ENCODE data around the gene DNMBP.
"Not testable (repeated sequence)": the region's sequence is repeated elsewhere in the genome, so short reads cannot be mapped to it uniquely, and the experiment has no call there.

The DNMBP gene

GRCh38 chr10:99943908-99944307, 65.8 kb downstream of the DNMBP start:
- no peak for DNase-seq

GRCh38 chr10:99941942-99942820, 67.6 kb downstream of the DNMBP start:
- no peak for DNase-seq

DNA sequence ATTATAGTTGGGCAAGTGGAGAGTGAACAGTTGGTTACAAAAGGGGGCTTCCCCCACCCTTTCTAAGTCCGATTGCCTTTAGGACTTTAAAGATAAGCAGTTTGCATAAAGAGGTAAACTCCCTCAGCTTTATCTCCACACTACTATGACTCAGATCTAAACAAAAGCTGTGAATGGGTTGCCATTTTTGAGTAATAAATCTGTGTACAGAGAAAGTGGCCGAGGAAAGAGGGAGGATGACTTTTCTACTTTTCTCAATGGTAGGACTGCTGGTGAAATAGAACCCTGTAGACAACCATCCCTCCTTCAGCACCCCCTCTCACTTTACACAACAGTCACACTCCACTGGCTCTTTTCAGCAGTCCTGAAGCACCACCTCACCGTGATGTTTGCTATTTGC, 71.2 kb downstream of the DNMBP start:
- no peak for DNase-seq

- no peak for DNase-seq
These were observed 72.1 kb downstream of the DNMBP start for GRCh38 chr10:99937630-99938029.

- DNase-seq, result not testable (repeated sequence)
These were observed 77.4 kb downstream of the DNMBP start for GRCh38 chr10:99932203-99932957.

GRCh38 chr10:99930731-99931550, 78.8 kb downstream of the DNMBP start:
- no peak for DNase-seq

GRCh38 chr10:99929360-99929759, 80.4 kb downstream of the DNMBP start:
- no peak for DNase-seq

- no peak for DNase-seq
These were observed 81.9 kb downstream of the DNMBP start for GRCh38 chr10:99927721-99928280.

DNA sequence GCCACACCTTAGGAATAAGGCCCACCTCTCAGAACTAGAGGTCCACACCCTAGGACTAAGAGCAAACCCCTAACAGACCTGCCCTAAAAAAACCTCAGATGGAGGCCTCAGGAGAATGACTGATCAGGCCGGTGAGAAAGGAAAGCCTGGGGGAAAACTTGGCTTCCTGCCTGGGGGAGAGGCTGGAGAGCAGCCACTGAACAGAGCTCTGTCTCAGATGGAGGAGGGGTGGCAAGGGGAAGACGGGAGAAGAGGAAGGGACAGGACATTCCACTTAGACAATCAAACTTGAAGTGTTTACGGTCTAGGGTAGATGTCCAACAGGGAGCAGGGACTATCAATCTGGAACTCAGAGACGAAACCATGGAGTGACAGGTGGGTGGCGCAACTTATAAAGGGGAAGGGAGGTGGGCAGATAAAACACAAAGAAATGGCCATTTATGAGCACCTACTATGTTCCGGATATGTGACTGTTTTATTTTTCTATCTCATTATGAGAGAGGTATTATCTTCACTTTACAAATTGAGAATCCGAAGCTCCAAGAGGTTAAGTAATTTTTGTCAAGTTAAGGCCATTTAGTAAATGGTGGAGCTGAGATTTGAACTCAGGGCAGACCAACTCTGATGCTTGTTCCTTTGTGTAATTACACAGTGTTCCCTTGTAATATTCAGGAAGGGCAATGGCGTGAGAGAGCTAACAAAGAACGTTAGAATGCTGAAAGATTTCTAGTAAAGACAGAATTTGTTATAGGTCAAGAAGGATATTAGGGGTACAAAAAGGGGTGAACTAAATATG, 82.6 kb downstream of the DNMBP start:
- no peak for DNase-seq

DNA sequence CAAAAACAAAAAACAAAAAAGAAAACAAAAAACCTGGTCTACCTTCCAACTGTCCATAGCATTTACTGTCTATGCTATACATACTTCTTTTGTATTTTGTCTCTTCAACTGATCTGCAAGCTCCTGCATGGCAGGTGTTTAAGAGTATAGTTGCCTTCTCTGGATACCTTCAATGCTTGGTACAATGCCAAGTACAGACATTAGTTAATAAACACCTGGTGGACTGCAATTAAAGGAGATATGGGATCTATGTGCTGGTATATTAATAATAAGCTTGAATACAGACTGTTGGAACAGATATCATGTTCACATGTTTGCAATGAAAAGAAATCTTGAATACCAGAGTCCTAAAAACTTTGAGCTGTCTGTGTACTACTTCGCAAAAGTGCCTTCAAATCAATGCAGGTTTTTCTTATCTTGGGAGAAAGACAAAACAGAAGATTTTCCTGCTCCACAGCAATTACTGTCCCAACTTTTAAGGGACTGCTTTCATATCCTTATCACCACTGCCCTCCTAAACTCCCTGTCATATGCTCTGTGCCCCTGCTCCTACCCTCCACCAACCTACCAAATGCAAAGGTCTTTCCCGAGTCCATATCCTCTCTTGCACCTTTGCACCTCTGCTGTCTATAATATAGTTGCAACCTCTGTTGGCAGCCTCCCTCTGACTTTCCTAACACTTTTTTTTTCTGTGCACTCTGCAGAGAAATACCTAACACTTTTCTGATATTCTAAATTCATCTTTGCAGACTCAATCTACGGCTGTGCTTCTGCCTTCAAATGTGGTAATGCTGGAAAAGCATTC, 85.1 kb downstream of the DNMBP start:
- no peak for DNase-seq

DNA sequence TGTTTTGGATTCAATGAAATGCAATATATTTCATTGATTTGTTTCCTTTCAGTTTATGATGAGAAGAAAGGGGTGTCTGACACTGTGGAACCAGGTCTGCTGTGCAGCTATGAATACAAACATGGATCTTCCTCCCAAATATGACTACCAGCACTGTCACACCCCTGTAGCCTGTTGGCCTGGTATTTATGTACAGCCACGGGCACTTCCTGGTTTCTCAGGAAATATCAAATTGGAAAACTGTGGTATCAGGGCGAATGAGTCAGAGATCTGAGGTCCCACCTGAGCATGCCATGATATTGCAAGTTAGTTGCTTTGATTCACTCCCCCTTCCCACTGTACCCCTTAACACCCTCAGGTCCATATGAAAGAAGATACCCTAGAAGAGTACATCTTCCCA, 87.8 kb downstream of the DNMBP start:
- no peak for DNase-seq

DNA sequence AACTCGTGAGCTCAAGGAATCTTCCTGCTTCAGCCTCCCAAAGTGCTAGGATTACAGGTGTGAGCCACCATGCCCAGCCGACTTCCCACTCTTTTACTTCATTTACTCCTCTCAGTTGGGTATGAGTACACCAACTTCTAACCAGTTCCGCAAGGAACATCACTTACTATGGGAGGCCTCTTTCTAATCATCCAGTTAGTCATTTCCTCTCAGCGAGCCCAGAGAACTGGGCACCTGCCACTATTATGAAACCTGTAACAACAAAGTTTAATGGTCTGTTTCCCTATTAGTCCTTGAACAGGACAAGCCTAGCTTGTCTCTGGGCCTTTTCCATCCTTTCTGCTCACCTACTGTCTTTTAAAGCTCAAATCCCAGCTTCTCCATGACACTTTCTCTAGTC, 88.8 kb downstream of the DNMBP start:
- DNase-seq, result no peak

- DNase-seq, result no peak
These were observed 89.3 kb downstream of the DNMBP start for GRCh38 chr10:99920486-99920885.

DNA sequence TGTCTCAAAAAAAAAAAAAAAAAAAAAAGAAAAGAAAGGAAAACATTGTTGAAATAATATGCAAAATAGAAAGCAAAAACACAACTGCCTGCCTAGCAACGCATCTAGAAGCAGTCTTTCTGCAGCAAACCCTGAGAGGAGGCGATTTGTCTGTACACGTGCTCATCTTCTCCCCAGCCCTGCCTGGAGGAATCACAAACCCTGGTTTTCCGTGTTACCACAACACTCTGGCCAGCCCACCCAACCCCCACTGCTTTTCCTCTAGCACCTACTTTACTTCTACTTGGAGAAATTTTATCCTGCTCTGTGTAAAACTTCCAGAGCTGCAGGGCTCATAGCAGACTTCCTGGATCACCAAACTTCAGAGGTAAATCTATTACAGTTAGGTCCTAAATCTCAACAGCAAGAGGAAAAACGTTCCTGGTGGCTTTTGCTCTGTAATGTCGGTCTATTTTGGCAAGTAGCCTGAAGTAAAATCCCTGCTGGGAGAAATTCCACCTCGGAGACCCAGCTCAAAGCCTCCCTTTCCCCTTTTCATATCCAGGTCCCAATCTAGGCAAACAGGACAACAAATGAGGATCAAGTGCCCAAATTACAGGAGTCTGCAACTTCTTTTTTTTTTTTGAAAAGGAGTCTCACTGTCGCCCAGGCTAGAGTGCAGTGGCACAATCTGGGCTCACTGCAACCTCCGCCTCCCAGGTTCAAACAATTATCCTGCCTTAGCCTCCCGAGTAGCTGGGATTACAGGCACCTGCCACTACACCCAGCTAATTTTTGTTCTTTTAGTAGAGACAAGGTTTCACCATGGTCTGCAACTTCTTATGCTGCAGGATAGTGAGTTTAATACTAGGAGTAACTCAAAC, 91.6 kb downstream of the DNMBP start:
- DNase-seq, result no peak

DNA sequence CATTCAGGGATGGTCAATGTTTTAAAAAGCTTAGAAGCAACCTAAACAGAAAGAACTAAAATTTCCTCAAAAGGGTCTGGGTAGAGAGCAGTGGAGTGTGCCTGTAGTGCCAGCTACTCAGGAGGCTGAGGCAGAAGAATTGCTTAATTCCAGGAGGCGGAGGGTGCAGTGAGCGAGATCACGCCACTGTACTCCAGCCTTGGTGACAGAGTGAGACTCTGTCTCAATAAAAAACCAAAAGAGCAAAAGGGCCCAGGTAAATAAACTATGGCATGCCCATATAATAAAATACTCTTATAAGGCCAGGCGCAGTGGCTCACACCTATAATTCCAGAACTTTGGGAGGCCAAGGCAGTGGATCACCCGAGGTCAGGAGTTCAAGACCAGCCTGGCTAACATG, 93.0 kb downstream of the DNMBP start:
- DNase-seq, result no peak

GRCh38 chr10:99915414-99915813, 94.3 kb downstream of the DNMBP start:
- DNase-seq, result no peak

DNA sequence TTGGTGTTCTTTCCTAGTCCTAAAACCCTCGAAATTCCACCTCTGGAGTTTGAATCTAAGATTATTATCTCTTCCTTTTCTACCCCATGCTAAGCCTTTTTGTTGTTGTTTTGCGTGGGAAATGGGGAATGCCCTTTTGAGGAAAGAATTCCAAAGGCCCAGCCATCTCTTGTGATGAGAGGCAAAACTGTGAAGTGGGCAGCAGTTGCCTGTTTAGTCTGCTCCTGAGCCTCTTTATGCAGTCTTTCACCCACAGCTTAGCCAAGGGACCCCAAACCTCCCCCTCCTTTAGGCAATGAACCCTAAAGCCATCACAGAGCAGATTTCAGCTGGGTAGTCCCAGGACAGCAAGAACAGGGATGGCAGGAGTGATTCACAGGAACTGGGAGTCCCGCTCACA, 95.5 kb downstream of the DNMBP start:
- DNase-seq, result no peak

DNA sequence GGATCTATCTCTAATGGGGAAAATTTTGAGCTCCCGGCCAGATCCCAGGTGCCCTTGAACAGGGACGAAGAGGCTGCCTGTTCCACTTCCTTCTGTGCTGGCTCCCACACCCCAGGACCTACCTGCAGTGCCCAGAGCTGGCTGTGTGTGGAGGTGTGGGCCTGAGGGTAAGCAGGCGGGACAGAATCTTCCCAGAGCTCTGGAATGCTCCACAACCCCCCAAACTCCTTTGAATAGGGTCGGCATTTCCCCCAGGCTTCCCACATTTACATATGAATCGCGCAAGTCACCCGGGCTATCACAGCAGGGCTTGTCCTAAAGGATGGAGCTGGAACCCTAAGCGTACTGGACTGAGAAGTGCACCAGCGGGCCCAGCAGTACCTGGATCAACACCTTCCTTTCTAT, 95.9 kb downstream of the DNMBP start:
- no peak for DNase-seq

DNA sequence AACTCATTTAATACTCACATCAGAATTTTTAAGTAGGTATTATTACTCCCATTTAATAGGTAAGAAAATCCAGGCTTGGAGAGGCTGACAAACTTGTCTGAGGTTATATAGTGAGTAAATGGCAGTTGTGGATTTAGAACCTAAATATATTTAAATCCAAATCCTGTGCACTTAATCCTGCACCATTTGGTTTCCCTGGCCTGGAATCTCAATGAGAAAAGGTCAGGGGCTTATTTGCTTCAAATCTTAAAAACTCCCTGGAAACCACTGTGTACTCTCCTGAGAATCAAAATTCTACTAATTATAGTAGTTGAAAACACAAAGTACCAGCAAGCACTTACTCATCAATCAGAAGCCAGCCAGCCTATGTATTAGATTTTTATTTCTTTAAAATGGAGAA, 97.7 kb downstream of the DNMBP start:
- DNase-seq, result no peak

DNA sequence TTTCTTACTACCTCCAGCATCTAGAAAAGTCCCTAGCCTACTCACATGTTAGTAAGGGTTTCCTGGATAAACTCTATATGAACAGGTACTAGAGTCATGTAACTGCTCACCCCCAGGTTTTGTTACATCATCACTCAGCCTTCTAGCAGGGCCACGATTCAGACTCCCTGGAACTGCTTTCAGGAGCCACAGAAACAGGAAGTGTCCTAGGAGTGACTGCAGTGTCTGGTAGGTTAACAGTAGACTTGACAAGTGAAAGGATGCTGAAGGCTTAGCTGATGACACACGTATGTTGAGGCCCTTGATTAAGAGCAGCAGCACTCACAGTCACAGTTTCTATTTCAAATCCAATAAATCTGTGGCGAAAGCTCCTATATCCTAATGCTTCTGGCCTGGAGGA, 101.2 kb downstream of the DNMBP start:
- no peak for DNase-seq

Data from amniotic stem cell (primary cell).